ENCODE data around the gene PRRG4.
"Not testable (repeated sequence)": the region's sequence is repeated elsewhere in the genome, so short reads cannot be mapped to it uniquely, and the experiment has no call there.

Gene PRRG4

GRCh38 chr11:32885556-32885955 lies 55.8 kb downstream of the PRRG4 start:
- in situ Hi-C loops (cut with MboI; ENCODE audit: low sequenced_read_pairs, unreplicated experiment): no loop called here
- TF ChIP-seq CTCF (IDR thresholded peaks at IDR 0.05; ENCODE audit: borderline replicate concordance, control extremely low read depth, extremely low read depth, insufficient read depth, missing control alignments): no peak
- no peak for DNase-seq (ENCODE audit: low spot score)

- in situ Hi-C loops (cut with MboI; ENCODE audit: low sequenced_read_pairs, unreplicated experiment): no loop called here
- TF ChIP-seq CTCF (IDR thresholded peaks at IDR 0.05; ENCODE audit: borderline replicate concordance, control extremely low read depth, extremely low read depth, insufficient read depth, missing control alignments): no peak
Measured at GRCh38 chr11:32886180-32886579, 56.5 kb downstream of the PRRG4 start.

GRCh38 chr11:32887707-32888383 lies 58.1 kb downstream of the PRRG4 start:
- in situ Hi-C loops (cut with MboI; ENCODE audit: low sequenced_read_pairs, unreplicated experiment); DNase-seq (ENCODE audit: low spot score): not testable (repeated sequence)

More at GRCh38 chr11:32886180-32886579, 56.5 kb downstream of the PRRG4 start:
- DNase-seq (ENCODE audit: low spot score): no peak

GRCh38 chr11:32888384-32888710 lies 58.6 kb downstream of the PRRG4 start:
- DNase-seq (ENCODE audit: low spot score); in situ Hi-C loops (cut with MboI; ENCODE audit: low sequenced_read_pairs, unreplicated experiment): not testable (repeated sequence)

- no peak for TF ChIP-seq CTCF (IDR thresholded peaks at IDR 0.05; ENCODE audit: borderline replicate concordance, control extremely low read depth, extremely low read depth, insufficient read depth, missing control alignments)
- DNase-seq (ENCODE audit: low spot score): no peak
- in situ Hi-C loops (cut with MboI; ENCODE audit: low sequenced_read_pairs, unreplicated experiment): no loop called here
Measured at GRCh38 chr11:32888805-32889204, 59.1 kb downstream of the PRRG4 start.

GRCh38 chr11:32890843-32891656 lies 61.3 kb downstream of the PRRG4 start:
- TF ChIP-seq CTCF (IDR thresholded peaks at IDR 0.05; ENCODE audit: borderline replicate concordance, control extremely low read depth, extremely low read depth, insufficient read depth, missing control alignments): no peak
- in situ Hi-C loops (cut with MboI; ENCODE audit: low sequenced_read_pairs, unreplicated experiment): no loop called here
- DNase-seq (ENCODE audit: low spot score): no peak

- no peak for DNase-seq (ENCODE audit: low spot score)
- in situ Hi-C loops (cut with MboI; ENCODE audit: low sequenced_read_pairs, unreplicated experiment): no loop called here
- no peak for TF ChIP-seq CTCF (IDR thresholded peaks at IDR 0.05; ENCODE audit: borderline replicate concordance, control extremely low read depth, extremely low read depth, insufficient read depth, missing control alignments)
Measured at GRCh38 chr11:32891657-32892354, 62.1 kb downstream of the PRRG4 start.

Data from GM13976 (cell line).